Measurements from ENCODE around the gene LSM12.
"Not testable (repeated sequence)": the region's sequence is repeated elsewhere in the genome, so short reads cannot be mapped to it uniquely, and the experiment has no call there.

The LSM12 gene
- 5.2 to 15.2 (median 7.9) reads per million in 18 experiments for total RNA-seq

DNA sequence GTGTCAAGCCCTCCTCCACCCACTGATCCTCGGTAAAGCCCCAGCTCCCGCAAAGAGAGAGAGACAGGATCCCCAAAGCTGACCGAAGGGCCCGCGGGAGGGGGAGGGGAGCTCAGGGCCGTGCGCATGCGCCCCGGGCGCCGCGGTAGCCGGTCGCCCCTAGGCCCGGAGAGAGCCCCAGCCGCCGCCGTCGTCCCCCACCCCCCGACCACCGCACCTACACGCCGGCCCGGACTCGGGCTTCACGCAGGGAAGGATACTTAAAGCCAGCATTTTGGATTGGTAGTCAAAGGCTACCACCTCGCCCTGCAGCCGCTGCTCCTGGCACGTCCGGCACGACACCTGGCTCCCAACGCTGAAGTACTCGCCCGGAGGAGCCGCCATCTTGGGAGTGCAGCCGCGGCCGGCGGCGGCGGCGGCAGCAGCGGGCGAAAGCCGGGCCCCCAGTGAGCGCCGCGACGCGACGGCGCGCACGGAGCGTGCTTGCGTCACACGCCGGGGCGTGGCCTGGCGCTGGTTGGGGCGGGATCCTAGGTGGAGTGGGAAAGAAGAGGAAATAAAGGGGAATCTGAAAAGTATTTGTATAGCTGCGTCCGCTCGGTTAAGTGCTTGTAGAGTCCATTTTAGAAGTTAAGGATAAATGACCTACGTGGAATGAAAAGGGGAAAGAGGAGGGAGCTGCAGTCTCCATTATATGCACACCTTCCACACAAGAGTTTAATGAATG, at the start of gene LSM12:
LSM12 (minus strand) TSS at position 468 of the 727 bp plus-strand sequence; CDS start at position 384, 84 bp downstream.
- DNase-seq, result peak; percentile 95 to 96

DNA sequence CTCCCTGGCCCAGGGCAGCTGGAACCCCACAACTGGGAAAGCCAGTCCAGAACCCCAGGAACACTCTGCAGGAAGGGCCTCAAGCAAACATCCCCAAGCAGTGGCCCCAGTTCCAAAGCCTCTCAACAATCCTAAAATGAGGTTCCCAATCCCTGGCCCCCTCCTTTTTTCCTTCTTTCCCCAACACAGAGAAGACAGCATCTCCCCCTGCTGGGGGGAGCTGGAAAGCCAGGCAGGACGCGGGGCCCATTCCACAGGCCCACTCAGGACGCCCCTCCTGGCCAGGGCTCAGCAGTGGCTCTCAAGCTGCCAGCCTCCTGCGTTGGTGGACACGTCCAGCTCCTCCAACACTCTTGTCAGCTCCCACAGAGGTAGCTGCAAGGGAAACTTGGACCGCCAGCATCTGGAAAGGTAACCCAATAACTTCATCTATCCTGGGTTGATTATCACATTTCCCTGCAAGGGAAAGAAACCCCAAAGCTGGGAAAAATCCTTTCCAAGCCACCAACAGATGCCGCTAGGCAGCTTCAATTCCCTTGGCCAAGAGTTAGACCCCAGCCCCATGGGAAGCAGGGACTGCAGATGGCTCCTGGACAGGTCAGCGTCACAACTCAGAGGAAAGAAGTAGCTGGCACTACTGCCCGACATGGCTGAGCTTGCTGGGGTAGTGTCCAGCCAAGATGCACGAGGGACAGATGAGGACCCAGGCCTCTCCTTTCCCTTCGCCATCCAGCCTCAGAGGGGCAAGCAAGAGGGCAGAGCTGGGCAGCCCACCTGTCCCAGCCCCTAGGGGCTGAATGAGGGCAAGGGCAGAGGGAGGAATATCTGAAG, 49.3 kb upstream of the LSM12 start:
- DNase-seq, result peak; percentile 38 to 43

DNA sequence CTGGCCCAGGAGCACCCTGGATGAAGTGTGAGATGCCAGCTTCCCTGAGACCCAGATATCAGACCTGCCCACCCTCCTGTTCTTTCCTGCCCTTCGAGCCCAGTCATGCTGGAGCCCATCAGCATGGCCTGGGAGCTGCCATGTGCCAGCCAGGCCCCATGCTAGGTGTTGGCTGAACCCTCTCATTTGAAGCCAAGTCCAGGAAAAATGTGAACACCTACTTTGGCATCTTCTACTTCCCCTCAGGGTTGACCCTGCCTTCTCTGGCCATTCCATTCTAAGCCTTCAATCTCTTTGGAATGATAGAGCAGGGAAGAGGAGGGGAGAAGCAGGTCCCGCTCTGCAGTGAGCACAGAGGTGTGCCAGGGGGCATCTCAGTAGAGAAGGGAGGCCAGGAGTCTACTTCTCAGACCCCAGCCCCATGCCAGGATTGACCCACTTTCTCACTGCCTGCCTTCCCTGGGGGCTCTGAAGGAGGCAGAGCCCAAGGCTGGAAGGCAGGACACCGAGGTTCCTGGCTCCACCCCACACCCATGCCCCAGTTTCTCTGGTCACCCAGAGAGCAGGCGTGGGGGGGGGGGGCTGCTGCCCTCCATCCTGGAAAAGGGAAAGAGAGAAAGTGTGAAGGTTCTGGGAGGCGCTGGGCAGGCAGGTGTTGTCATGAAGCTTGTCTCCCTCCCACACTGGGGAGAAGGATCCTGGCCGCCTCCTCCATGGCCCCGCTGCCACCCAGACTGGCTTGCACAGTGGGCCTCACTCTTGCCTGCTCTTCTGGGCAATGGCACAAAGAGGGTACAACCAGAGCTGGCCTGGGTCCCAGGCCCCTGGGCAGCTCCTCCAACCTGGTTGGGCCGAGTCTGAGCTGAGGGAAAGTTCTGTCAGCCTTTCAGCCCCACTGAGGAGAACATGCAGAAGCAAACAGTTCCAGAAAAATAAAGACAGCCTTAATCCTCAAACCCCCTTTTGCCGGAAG, 47.7 kb upstream of the LSM12 start:
- no peak for DNase-seq

DNA sequence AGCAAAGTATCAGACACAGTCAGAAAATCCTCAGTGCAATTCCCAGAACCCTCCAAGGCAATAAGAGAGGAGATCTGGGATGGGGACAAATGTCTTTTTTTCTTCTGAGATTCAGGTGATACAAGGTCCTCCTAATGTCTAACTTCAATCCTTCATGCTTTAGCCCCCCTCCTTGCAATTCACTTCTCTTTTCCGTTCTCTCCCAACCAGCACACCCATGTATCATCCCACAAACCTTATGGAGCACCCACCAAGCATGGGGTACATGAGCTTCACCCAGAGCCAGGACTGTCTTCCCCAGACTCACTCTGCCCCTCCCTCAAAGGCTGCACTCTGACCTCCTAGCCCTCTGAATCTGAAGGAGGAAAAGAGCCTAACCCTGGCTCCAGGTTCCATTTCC, 46.9 kb upstream of the LSM12 start:
- DNase-seq, result no peak

DNA sequence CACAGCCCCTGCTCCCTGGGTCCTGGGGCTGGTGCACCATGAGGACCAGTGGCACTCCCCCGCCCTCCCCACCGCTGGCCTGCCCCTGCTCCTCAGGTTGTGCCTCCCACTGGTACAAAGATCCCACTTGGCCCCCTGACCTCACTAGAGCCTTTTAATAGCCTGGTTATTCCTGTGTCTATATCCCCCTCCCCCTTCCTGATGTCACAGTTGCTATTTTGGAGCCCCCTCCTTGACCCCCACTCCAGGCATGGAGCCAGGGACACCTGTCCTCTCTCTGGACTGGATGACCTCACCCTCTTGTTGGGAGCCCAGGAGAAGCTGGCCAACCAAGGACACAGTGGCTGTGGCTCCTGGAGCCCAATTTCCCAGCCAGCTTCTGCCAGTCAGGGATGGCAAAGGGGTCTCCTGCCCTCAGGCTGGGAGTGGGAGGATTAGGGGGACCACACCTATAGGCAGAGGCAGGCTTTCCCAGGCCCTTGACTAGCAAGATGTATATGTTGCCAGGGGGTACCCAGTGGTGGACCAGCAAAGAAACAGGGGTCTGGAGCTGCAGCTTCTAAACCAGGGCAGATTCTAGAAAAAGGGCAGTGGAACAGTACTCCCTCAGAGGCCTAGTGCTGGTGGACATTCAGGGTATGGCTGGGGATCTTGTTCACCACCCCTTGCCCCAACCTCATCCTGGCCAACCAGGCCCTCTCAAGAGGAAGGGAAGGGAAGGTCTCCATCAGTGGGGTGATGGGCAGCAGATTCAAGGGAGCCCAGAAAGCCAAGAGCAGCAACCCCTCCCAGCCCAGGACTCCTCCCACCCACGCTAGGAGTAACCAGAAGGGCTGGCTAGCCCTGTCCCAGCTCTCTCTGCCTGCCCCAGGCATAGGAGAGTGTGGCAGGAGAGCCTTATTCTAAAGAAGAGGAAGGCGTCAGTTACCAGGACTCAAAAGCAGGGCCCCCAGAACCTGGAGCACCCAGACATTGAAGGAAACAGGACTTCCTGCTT, 46.1 kb upstream of the LSM12 start:
- no peak for DNase-seq

DNA sequence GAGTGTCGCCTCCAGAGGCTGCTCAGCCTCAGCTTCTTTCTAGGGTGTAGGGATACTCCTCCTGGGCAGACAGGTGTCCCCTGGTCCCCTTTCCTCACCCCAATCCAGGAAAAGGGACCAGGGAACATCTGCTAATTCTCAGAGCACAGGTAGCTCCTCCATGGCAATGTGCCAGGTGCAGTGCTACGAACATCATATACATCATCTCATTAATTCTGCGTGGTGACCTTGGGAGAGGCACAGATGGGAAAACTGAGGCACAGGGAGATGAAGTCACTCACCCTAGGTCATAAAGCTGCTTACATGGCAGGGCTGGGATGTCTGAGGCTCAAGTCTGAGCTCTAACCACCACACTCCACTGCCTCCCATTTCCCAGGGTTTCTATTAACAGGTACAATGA, 45.3 kb upstream of the LSM12 start:
- no peak for DNase-seq

DNA sequence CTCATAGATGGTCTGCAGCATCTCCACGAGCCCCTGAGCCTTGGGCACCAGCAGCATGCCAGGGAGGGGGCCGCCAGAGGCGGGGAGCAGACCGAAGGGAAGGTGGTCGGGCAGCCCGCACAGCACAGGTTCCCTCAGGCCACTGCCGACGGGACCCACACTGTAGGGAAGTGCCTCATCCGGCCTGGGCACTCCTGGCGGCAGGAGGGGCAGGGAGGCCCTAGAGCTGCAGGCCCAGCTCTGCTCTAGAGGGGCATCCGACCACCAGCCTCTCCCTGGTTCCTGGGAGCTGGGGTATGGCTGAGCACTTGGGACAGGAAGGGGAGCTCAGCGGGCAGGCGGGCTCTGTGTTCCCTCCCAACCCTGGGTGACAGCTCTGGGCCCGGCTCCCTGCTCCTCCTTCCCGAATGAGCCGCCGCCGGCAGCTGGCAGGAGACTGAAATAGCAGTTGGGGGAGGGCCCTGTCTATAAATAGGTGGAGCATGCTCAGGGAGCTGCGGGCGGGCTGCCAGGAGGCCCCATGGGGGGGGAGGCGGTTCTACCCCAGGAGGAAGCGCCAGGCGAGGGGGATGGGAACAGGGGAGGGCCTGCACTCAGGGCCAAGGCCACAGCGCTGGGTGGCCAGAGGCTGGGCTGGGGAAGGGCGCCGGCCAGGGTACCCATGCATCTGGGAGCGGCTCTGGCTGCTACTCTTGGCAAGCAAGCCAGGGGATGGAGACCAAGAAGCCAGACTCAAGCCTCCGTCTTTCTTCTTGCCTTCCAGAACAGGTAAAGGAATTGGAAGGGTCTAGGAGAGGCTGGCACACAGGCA, 44.6 kb upstream of the LSM12 start:
- DNase-seq, result peak; percentile 91 to 92

DNA sequence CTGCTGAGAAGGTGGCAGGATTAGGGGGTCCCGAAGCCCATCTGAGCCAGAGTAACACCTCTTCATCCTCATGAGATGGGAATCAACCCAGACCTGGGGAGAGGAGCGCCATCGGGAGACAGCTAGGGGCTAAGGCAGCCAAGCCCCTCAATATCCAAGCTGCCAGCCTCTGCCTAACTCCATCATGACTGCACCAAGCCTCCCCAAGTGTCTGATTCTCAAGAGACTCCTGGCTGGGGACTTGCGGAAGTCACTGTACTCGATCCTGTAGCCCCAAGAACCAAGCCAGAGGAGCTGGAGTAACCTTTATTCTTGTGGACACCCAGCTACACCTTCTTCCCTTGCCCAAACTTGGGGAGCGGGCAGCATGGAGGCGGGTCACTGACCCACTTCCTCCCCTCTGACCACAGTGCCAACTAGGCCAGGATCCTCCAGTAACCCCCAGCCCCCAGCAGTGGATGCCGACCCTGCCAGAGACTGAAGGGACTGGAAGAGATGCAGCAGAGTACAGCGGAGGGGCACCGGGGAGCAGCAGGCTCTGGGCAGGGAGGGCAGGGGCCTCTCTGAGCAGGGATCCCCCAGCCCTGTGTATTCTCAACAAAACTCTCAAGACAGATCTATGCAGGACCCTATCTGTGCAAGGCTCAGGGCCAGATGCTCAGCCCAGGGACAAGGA, 43.7 kb upstream of the LSM12 start:
- no peak for DNase-seq

DNA sequence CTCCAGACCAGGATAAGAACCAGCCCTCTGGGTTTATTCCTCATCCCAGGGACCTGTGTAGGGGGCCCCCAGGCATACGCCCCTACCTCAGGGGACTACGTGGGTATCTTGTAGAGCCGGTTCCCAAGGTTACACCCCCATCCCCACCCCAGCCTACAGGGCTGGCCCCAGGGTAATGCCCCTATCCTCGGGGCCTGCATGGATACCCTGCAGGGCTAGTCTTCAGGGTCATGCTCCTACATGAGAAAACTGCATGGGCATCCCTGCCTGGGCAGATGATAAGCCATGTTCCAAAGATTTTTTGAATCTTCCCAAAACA, 42.8 kb upstream of the LSM12 start:
- no peak for DNase-seq

DNA sequence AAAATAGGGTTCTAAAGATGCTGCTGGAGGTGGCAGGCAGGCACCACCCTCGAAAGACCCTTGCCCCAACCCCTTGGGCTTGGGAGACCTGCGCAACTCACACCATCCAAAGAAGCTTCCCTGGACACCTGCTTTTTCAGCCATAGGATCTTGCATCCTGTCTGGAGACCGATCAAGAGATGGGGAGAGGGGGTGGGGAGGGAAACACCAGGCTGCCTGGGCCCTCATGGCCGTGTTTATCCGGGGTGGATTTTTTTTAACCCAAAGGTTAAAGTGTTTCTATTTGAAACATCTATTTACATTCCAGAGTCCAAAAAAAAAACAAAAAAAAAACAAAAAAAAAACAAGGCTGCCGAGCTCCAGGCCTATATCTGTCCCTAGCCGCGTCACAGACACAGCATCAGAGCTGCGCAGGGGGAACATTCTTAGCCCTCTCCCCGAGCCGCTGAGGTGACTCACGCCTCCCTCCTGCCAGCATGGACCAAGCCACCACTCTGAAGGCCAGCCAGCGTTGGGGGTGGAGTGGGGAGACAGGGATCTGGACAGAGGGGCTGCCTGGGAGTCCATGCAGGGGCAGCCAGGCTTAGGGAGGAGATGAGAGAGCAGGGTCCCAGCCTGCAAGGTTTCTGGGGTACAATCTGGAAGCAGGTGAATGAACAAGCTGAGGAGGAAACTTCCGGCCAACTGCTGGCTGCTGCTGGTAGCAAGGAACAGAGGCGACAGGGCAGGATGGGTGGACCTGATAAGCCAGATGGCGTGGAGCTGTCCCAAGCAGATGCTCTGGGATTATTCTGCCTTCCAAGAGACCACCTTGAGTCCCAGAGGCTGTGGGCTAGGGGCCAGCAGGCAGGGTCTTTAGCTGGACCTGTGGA, 42.2 kb upstream of the LSM12 start:
- DNase-seq, result no peak

DNA sequence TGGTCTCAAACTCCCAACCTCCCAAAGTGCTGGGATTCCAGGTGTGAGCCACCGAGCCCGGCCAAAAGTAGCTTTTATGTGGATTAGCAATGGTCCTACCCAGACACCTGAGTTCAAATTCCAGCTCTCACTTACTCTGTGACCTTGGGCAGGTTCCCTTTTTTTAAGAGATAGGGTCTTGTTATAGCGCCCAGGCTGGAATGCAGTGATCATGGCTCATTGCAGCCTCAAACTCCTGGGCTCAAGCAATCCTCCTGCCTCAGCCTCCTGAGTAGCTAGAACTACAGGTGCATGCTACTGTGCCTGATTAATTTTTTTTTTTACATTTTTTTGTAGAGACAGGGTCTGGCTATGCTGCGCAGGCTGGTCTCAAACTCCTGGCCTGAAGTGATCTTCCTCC, 40.3 kb upstream of the LSM12 start:
- no peak for DNase-seq

DNA sequence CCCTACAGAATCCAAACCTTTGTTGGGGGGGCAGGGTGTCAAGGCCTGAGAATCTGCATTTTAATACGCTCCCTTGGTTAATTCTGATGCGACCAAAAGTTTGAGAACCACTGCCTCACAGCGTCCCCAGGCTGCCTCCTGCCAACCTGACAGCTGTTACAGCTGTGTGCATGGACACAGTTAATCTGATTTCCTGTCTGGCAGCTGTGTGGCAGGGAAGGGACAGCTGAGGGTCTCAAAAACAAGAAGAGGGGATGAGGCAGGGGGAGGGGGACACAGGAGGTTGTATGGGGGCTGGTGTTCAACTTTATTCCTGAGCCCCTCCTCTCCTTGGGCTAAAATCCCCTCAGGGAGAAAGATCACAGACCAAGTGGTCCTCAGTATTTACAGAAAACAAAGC, 39.5 kb upstream of the LSM12 start:
- DNase-seq, result no peak

DNA sequence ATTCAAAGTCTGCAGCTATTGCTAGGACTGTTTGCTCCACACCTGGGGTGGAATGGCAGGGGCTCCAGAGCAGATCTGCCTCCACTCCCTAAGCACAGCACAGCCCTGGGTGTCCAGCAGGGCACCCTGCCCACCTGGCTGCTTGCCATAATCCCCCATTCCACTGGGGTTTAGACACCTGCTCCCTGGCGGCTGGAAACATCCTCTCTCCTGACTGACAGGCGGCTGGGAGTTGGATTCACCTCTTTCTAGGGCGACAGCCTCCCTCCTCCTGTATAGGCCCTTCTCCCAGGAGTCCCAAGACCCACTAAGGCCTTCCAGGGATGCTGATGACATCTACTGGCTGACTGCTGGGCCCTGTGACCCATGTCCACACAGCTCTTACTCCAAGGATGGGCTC, 39.0 kb upstream of the LSM12 start:
- DNase-seq, result no peak

DNA sequence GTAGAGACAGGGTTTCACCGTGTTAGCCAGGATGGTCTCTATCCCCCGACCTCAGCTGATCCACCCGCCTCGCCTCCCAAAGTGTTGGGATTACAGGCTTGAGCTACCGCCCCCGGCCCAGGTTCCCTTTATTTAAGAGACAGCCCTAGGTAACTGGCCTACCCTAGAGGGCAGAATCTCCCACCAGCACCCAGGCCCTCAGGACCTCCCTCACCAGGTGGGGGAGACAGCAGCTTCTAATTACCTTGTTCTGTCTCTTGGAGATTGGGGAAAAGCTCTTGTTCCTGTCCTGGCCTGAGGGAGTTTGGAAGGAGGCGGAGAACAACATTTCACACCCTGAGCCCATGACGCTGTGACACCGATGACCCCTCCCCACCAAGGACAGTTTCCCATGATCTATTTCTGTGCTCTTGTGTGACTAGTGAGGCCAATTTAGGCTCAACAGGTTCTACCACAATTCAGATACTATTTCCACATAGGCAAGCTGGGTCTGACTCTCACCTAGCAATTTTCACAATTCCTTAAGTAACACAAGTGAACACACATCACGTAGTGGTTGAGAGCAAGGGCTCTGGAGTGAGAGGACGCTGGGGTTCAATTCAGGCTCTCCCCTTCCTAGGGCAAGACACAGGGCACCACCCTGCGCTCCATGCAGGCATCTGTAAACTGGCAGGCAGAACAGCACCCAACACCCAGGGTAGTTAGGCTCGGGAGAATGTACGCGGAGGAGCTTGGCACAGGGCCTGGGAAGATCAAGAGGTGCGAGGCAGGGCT, 36.6 kb upstream of the LSM12 start:
- no peak for DNase-seq

DNA sequence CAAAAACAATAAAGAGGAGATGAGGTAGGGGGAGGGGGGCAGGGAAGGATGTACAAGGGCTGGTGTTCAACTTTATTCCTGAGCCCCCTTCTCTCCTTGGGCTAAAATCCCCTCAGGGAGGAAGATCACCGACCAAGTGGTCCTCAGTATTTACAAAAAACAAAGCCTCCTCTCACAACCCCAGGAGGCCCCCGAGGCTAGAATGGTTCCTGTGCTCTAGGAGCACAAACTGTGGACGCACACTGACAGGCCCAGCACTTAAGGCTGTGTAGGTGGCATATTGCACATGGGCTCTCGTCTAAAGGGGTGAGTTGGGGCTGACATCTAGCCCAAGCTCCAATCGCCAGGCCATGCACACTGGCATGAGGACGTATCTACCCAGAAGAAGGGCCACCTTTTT, 35.4 kb upstream of the LSM12 start:
- DNase-seq, result not testable (repeated sequence)

DNA sequence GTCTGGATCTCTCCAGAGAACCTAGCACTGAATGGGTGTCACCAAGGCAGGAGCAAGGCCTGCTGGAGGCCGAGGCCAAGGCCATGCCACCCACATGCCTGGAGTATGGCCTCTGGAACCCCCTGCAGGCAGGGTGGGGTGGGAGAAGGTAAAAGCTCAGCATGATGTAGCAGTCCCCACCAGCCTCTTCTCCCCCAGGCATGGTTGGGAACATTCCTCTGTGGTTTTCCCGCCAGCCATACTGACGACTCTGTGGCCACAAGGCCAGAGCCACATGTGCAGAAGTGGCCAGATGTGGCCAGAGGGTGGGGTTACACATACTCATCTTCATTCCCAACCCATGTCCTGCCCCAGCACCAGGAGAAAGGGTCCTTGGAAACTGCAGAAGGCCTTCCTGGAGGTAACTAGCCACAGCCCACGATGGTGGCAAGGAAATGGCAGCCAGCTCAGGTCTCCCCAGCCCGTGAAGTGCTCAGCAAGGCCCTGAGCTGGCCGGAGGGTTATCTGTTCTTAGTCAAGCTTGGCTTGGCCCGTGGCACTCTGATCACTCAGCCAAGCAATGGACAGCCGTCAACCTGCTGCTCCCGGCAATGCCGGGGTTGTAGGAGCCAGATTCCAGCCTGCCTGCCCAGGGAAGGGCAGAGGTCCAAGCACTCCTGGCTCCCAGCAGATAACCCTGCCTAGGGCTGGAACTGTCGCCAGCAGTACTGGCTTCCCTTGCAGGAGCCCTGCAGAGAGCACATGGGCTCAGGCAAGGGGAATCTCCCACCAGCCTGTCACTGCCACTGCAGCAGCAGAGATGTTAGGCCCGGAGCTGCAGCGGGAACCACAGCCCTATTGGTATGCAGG, 30.9 kb upstream of the LSM12 start:
- DNase-seq, result no peak
